K562 (cell line): ENCODE measurements around the gene HSPA1L. TPM values are rescaled to one million over a fixed set of nuclear protein-coding genes. Genes with fewer than 3 reads are reported as not detected.

Source experiments
- BRD9 ChIP-seq: fragments of 450-650 bp; IDR thresholded peaks from 2 replicates; pipeline ENCODE4 v1.6.1; 2018; ENCODE audit warnings: low read depth; ENCODE audit not compliant: partially characterized antibody
- CBFA2T2 ChIP-seq: fragments of 450-650 bp; conservative IDR thresholded peaks from 2 replicates; pipeline ENCODE4 v1.6.1; 2017; ENCODE audit warnings: mild to moderate bottlenecking
- EHMT2 ChIP-seq: fragments of 450-650 bp; IDR thresholded peaks from 2 replicates; pipeline ENCODE4 v1.6.1; 2018; ENCODE audit warnings: antibody characterized with exemption
- GTF2B ChIP-seq: IDR thresholded peaks from 2 replicates; pipeline ENCODE4 v1.6.1; 2011; ENCODE audit not compliant: insufficient read length; ENCODE audit errors: extremely low read depth
- HMG20B ChIP-seq: fragments of 250-450 bp; sonication (Bioruptor Pico); IDR thresholded peaks from 2 replicates; pipeline ENCODE4 v1.5.0; 2021; ENCODE audit warnings: mild to moderate bottlenecking
- HMGXB4 ChIP-seq: sonication (generic); formaldehyde crosslinking; IDR thresholded peaks from 2 replicates; pipeline ENCODE4 v1.8.1; 2023; ENCODE audit warnings: mild to moderate bottlenecking, missing genetic modification reagents
- HOMEZ ChIP-seq: fragments of 250-450 bp; sonication (Bioruptor Pico); IDR thresholded peaks from 2 replicates; pipeline ENCODE4 v1.4.0; 2020; ENCODE audit warnings: mild to moderate bottlenecking, moderate library complexity
- HSF4 ChIP-seq: fragments of 250-450 bp; sonication (Bioruptor Pico); IDR thresholded peaks from 2 replicates; pipeline ENCODE4 v2.1.2; 2022; ENCODE audit warnings: mild to moderate bottlenecking, moderate library complexity, borderline replicate concordance
- IRF2 ChIP-seq: sonication (generic); formaldehyde crosslinking; IDR thresholded peaks from 2 replicates; pipeline ENCODE4 v1.8.1; 2022; ENCODE audit warnings: mild to moderate bottlenecking, missing genetic modification reagents
- PHTF2 ChIP-seq: fragments of 250-450 bp; sonication (Bioruptor Pico); IDR thresholded peaks from 2 replicates; pipeline ENCODE4 v1.5.0; 2021; ENCODE audit warnings: mild to moderate bottlenecking
- SAFB ChIP-seq: fragments of 200-400 bp; formaldehyde crosslinking; IDR thresholded peaks from 2 replicates; pipeline ENCODE4 v1.6.1; 2017; ENCODE audit warnings: low read depth, low read length, borderline replicate concordance
- SFPQ ChIP-seq: fragments of 200-400 bp; formaldehyde crosslinking; IDR thresholded peaks from 2 replicates; pipeline ENCODE4 v1.6.1; 2017; ENCODE audit warnings: mild to moderate bottlenecking, low read depth, low read length, moderate library complexity
- SMARCB1 ChIP-seq: IDR thresholded peaks from 2 replicates; pipeline ENCODE4 v1.6.1; 2011; ENCODE audit warnings: improper control_type of control experiment, low read depth; ENCODE audit not compliant: insufficient read length
- STAT5B ChIP-seq: fragments of 250-450 bp; sonication (Bioruptor Pico); IDR thresholded peaks from 2 replicates; pipeline ENCODE4 v1.8.0; 2021; ENCODE audit warnings: mild to moderate bottlenecking, inconsistent platforms
- TSC22D4 ChIP-seq: fragments of 450-650 bp; IDR thresholded peaks from 2 replicates; pipeline ENCODE4 v1.6.1; 2016; ENCODE audit warnings: missing genetic modification characterization, missing biosample characterization, control low read depth
- ZBTB12 ChIP-seq: fragments of 250-450 bp; sonication (Bioruptor Pico); IDR thresholded peaks from 2 replicates; pipeline ENCODE4 v1.4.0; 2020
- ZC3H4 ChIP-seq: sonication (generic); formaldehyde crosslinking; IDR thresholded peaks from 2 replicates; pipeline ENCODE4 v1.9.0; 2021; ENCODE audit warnings: missing genetic modification reagents, borderline replicate concordance
- ZNF24 ChIP-seq: fragments of 450-650 bp; IDR thresholded peaks from 2 replicates; pipeline ENCODE4 v1.6.1; 2016
- ZNF280B ChIP-seq: fragments of 250-450 bp; sonication (Bioruptor Pico); IDR thresholded peaks from 2 replicates; pipeline ENCODE4 v1.5.1; 2021; ENCODE audit warnings: mild to moderate bottlenecking
- polyA plus RNA-seq, 8 experiments: library from polyadenylated mRNA; depleted of rRNA in 4 of 8; stranded (reverse) in 5 of 8; unstranded in 3 of 8; fragments of >200 nt; fragmentation: Nextera tagmentation in 2 of 8; fragmentation: Illumina TruSeq in 1 of 8; extraction: Ambion mirVana in 2 of 8; extraction: Trizol in 1 of 8; gene quantifications; 2 replicates each; pipeline versions ENCODE4 v1.2.1 to v1.2.3, GENCODE V29; 2011 to 2014; ENCODE audit warnings: inconsistent platforms in 1 of 8, missing spikeins in 1 of 8
- total RNA-seq, 7 experiments: library from RNA; depleted of rRNA in 6 of 7; stranded (reverse); fragments of >200 nt in 6 of 7; fragmentation: Illumina TruSeq in 2 of 7; extraction: Trizol in 2 of 7; gene quantifications; 2 replicates each; pipeline versions ENCODE4 v1.2.1 to v1.2.3, GENCODE V29; 2011 to 2021; ENCODE audit warnings: low replicate concordance in 1 of 7

HSPA1L gene
- total and polyA plus RNA-seq, 9 of the 15 experiments (the other 6 are each of a cell fraction or from before 2014, with no cell fraction given), result 0.14 to 2.1 (median 1.3) TPM

GRCh38 chr6:31795616-31796298 is 19.3 kb downstream of the HSPA1L start, which contains the start of gene VARS1 (continued):
- TF ChIP-seq GTF2B (no peak), EHMT2 (no peak; the same call in 1 of the 2 replicates), ZNF24 (peak; percentile 78), ZBTB12 (CRISPR knock-in tag) (0 out of 2 replicates have a peak, but pooled peaks have one; percentile 27), HSF4 (peak; percentile 87; the same call in 1 of the 2 replicates), SFPQ (no peak), STAT5B (CRISPR knock-in tag) (no peak), HMG20B (CRISPR knock-in tag) (no peak), BRD9 (peak; percentile 95), SMARCB1 (no peak), ZC3H4 (CRISPR knock-in tag) (no peak), HOMEZ (CRISPR knock-in tag) (0 out of 2 replicates have a peak, but pooled peaks have one; percentile 52), PHTF2 (CRISPR knock-in tag) (no peak), TSC22D4 (tag) (no peak), HMGXB4 (CRISPR knock-in tag) (peak; percentile 99), ZNF280B (peak; percentile 53; the same call in 1 of the 2 replicates), IRF2 (CRISPR knock-in tag) (peak; percentile 88), CBFA2T2 (0 out of 2 replicates have a peak, but pooled peaks have one; percentile 22), SAFB (0 out of 2 replicates have a peak, but pooled peaks have one; percentile 47)
